Psoas muscle (tissue), 8 donors: Measurements from ENCODE around the gene SPSB4. TPM values are rescaled to one million over a fixed set of nuclear protein-coding genes. Genes with fewer than 3 reads are reported as not detected.

Source experiments
- ATAC-seq, 4 donors: fragments of 200-7000 bp; cut with Tn5 transposase; one replicate each; pipeline ENCODE4 v1.9.1; 2020; ENCODE audit warnings: moderate library complexity in 3 of 4, mild to moderate bottlenecking in 2 of 4
- DNase-seq, 2 donors: peaks; one replicate each; pipeline ENCODE4 v3.0.0-alpha.2; 2020
- H3K27ac ChIP-seq: fragments of 200-600 bp; one replicate; pipeline ENCODE4 v1.8.0; 2022
- H3K27me3 ChIP-seq, 3 donors: fragments of 200-600 bp in 1 of 3; one replicate each; pipeline versions ENCODE4 v1.6.1 to v1.8.0; 2013 to 2022; ENCODE audit warnings: low read length in 2 of 3, mild to moderate bottlenecking in 2 of 3, moderate library complexity in 1 of 3; ENCODE audit not compliant: insufficient read depth in 3 of 3
- H3K36me3 ChIP-seq, 2 donors: fragments of 200-600 bp in 1 of 2; one replicate each; pipeline versions ENCODE4 v1.6.1 to v1.8.0; 2013 to 2022; ENCODE audit warnings: low read depth in 1 of 2, mild to moderate bottlenecking in 1 of 2, moderate library complexity in 1 of 2; ENCODE audit not compliant: insufficient read depth in 1 of 2
- H3K4me1 ChIP-seq: fragments of 200-600 bp; one replicate; pipeline ENCODE4 v1.8.0; 2022
- H3K4me3 ChIP-seq: fragments of 200-600 bp; one replicate; pipeline ENCODE4 v1.8.0; 2022; ENCODE audit warnings: mild to moderate bottlenecking
- H3K9me3 ChIP-seq: fragments of 200-600 bp; one replicate; pipeline ENCODE4 v1.8.0; 2022
- WGBS, 3 donors: extraction: QIAGEN DNeasy Blood & Tissue Kit; methylation state at CpG; one replicate each; pipeline versions ENCODE4 v1.1.6 to v1.1.7; 2013; 5-methylcytosine and 5-hydroxymethylcytosine counted together
- intact Hi-C, 2 donors: fragments of 100-400 bp; cut with DNase I; formaldehyde crosslinking; loops; one replicate each; pipeline versions ENCODE4 v1.11.0 to v1.14.2; 2022
- polyA plus RNA-seq, 3 donors: library from polyadenylated mRNA; stranded (reverse); fragments of 200-250 nt; gene quantifications; one replicate each; pipeline ENCODE4 v1.2.3, GENCODE V29; 2013
- total RNA-seq, 4 donors: library from RNA; stranded (reverse); fragmentation: NEBNext Ultra II Directional in 2 of 4; extraction: Animal tissue kit (Norgen Biotek cat#: 25700) in 2 of 4; gene quantifications; one replicate each; pipeline versions ENCODE4 v1.2.1 to v1.2.4, GENCODE V29; 2021 to 2023
- TF ChIP-seq, protein P1 (sequence below): fragments of 200-600 bp; IDR thresholded peaks from one replicate; pipeline ENCODE4 v1.8.0; 2022; ENCODE audit warnings: antibody characterized with exemption
- donor health status: healthy with polysubstance abuse.
- donor health status: DM: no; HTN: no; CAD: no; lungs with moderate emphysema.
- donor health status: Bipolar disorder and iron deficiency.
- donor health status: healthy.
- donor health status: DM: yes; HTN: yes; CAD: no.
- donor health status: DM: no; HTN: no; CAD: no.
- donor health status: DM: no; HTN: no; CAD: no.
- donor health status: DM: yes; HTN: yes; CAD: no.

The SPSB4 gene
- total and polyA plus RNA-seq, 7 donors, result 0.39 to 1.9 (median 0.59) TPM

DNA sequence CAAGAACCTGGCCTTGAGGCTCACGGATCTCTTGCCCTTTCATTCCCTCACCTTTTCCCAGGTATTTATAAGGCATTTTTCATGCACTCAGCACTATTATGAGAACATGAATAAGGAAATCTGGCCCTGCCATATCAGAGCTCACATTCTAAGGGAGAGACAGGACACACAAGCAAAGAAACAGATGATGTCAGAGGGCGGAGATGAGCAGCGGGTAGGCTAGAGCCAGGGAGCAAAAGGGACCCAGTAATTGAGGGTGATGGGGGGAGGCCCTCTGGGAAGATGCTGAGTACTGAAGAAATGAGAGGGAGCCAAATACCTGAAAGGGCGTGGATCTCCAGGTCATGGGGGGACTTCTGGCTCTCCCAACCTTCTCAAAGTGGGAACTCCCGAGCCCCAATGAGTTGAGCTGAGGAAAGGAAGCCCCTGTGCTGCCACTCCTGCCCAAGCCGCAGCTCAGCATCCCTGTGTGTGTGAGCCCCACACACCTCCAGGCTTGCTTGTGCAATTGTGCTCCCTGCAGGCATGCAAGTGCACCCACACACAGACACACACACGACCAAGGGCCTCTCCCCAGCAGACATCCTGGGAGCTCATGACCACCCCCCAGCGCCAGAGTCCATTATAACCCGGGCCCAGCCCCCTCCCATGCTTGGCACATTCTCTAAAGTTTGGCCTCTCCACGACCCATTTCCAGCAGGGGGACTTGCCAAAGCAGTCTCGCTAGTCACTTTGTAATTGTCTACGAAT, 99.1 kb downstream of the SPSB4 start:
- Histone ChIP-seq H3K27me3 (no peaks in the 10 kb centered on the region), H3K4me1 (no peaks in the 10 kb centered on the region), H3K27ac (no peak overlapping the region), H3K4me3 (no peak overlapping the region), H3K9me3 (no peaks in the 10 kb centered on the region), H3K36me3 (no peaks in the 10 kb centered on the region)
- TF ChIP-seq, protein P1, sequence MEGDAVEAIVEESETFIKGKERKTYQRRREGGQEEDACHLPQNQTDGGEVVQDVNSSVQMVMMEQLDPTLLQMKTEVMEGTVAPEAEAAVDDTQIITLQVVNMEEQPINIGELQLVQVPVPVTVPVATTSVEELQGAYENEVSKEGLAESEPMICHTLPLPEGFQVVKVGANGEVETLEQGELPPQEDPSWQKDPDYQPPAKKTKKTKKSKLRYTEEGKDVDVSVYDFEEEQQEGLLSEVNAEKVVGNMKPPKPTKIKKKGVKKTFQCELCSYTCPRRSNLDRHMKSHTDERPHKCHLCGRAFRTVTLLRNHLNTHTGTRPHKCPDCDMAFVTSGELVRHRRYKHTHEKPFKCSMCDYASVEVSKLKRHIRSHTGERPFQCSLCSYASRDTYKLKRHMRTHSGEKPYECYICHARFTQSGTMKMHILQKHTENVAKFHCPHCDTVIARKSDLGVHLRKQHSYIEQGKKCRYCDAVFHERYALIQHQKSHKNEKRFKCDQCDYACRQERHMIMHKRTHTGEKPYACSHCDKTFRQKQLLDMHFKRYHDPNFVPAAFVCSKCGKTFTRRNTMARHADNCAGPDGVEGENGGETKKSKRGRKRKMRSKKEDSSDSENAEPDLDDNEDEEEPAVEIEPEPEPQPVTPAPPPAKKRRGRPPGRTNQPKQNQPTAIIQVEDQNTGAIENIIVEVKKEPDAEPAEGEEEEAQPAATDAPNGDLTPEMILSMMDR, result no peak
- ATAC-seq, result no peak
- 72 to 80% (median 77%) methylated on average over 12 of the region's 12 CpGs for WGBS, 3 donors
- intact Hi-C loops, result no loop called here
- no peak for DNase-seq

DNA sequence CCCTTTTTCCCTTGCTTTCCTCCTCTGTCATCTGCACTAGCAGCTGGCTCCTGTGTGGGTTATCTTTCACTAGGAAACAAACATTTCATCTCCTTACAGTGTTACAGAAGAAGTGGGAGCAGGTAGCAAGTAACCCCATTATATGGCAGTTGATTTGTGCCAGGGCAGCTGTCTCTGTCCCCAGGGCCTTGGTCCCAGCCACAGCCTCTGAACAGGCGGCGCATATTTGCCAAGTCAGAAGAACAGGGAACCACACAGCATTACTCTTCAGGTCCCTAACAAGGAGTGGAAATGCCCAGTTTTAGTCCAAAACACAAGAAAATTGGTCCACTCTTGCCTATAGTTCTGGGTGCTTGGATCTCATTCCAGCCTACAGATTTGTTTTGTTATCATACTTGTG, 99.8 kb downstream of the SPSB4 start:
- no peaks in the 10 kb centered on the region for H3K4me1 ChIP-seq
- ATAC-seq (no peak), DNase-seq (no peak)
- H3K36me3 ChIP-seq, result no peaks in the 10 kb centered on the region
- no peaks in the 10 kb centered on the region for H3K9me3 ChIP-seq
- intact Hi-C loops, result no loop called here
- H3K27ac ChIP-seq, result no peak overlapping the region
- H3K4me3 ChIP-seq, result no peak overlapping the region
- WGBS, 3 donors, result 83 to 87% (median 84%) methylated on average over 2 of the region's 2 CpGs
- no peaks in the 10 kb centered on the region for H3K27me3 ChIP-seq
- TF ChIP-seq, protein P1, result no peak

DNA sequence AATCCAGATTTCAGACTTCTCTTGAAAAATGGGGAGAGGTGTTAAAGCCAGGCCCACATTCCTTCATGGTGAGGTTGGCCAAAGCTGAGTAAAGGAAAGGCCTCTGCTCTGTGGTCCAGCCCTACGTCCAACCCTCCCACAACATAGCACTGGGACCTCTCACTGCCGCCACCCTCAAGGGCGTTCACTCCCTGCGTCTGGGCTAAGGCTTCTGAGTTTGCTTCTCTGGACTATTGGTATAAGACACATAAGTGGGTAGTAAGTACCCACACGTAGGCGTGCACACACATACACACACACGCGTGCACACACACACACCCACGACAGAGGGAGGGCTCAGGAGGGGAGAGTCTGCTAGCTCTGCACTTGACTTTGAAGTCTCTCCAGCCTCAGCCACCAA, 100.3 kb downstream of the SPSB4 start:
- ATAC-seq, result peak in 1 of 4 donors; percentile 48
- Histone ChIP-seq H3K27ac (no peak overlapping the region), H3K27me3 (no peaks in the 10 kb centered on the region), H3K36me3 (no peaks in the 10 kb centered on the region), H3K9me3 (no peaks in the 10 kb centered on the region), H3K4me1 (no peaks in the 10 kb centered on the region), H3K4me3 (no peak overlapping the region)
- intact Hi-C loops, result no loop called here
- DNase-seq, result peak in 1 of 2 donors; percentile 29
- TF ChIP-seq, protein P1, result no peak
- 88 to 91% (median 88%) methylated on average over 9 of the region's 9 CpGs for WGBS, 3 donors

DNA sequence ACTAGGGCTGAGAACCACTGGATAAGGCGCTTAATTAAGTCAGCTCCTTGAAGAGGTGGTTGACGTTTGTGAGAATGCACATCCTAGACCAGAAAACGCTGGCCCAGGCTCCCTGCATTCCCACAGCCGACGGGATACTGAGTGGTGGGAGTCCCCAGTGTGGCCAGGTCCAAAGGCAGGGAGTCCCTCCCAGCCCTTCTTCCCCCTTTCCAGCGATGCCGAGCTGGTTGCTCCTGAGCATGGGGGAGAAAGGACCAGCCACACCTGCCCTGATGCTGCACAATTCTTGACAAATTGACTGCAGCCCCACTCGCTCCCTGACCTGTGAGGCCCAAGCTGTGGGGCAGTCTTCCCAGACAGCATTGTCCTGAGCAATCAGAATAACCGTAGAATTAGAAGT, 101.0 kb downstream of the SPSB4 start:
- H3K27me3 ChIP-seq, result no peaks in the 10 kb centered on the region
- ATAC-seq (no peak), DNase-seq (no peak)
- no peaks in the 10 kb centered on the region for H3K9me3 ChIP-seq
- no peaks in the 10 kb centered on the region for H3K36me3 ChIP-seq
- 91 to 93% (median 91%) methylated on average over 9 of the region's 9 CpGs for WGBS, 3 donors
- no peak overlapping the region for H3K4me3 ChIP-seq
- TF ChIP-seq, protein P1, result no peak
- H3K27ac ChIP-seq, result no peak overlapping the region
- intact Hi-C loops, result no loop called here
- no peaks in the 10 kb centered on the region for H3K4me1 ChIP-seq
